Ovary (tissue), 3 donors: Measurements from ENCODE around the gene PTPRN2.

Experiments
- POLR2A ChIP-seq: fragments of 450-650 bp; IDR thresholded peaks from one replicate; pipeline ENCODE4 v1.6.1; 2017; ENCODE audit warnings: antibody characterized with exemption, mild to moderate bottlenecking, moderate library complexity
- TF ChIP-seq, protein P1 (sequence below), 3 donors: fragments of 450-650 bp in 2 of 3; fragments of 200-600 bp in 1 of 3; IDR thresholded peaks; one replicate each; pipeline versions ENCODE4 v1.5.1 to v1.8.0; 2016 to 2022; ENCODE audit warnings: antibody characterized with exemption in 3 of 3, mild to moderate bottlenecking in 1 of 3
- donor health status: DM: no; HTN: no; CAD: no.

DNA sequence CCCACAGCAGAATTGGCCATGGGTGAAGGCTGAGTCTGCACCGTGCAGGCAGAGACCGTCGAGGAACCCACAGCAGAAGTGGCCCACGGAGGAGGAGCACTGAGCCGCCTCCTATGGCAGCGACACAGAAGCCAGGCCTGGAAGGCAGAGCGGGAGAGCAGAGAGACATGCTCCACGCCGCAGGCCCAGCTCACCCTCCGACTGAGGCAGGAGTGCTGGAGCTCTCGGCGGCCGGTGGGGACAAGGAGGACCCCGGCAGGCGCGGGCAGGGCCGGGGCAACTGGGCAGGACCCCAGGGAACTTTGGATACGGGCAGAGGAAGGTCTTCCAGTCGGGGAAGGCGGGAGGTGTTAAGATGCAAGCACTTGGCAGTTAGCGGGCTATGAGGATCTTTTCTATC is 830.4 kb downstream of the PTPRN2 start:
- TF ChIP-seq, protein P1, sequence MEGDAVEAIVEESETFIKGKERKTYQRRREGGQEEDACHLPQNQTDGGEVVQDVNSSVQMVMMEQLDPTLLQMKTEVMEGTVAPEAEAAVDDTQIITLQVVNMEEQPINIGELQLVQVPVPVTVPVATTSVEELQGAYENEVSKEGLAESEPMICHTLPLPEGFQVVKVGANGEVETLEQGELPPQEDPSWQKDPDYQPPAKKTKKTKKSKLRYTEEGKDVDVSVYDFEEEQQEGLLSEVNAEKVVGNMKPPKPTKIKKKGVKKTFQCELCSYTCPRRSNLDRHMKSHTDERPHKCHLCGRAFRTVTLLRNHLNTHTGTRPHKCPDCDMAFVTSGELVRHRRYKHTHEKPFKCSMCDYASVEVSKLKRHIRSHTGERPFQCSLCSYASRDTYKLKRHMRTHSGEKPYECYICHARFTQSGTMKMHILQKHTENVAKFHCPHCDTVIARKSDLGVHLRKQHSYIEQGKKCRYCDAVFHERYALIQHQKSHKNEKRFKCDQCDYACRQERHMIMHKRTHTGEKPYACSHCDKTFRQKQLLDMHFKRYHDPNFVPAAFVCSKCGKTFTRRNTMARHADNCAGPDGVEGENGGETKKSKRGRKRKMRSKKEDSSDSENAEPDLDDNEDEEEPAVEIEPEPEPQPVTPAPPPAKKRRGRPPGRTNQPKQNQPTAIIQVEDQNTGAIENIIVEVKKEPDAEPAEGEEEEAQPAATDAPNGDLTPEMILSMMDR (IDR thresholded peaks at IDR 0.05) = no peak
- no peak for TF ChIP-seq POLR2A
